HG03025 (cell line): ENCODE results near the gene RAB15.

ENCODE experiments used
- ATAC-seq: cut with Tn5 transposase; IDR thresholded peaks from one replicate; pipeline ENCODE4 v1.9.1; 2021; ENCODE audit warnings: mild to moderate bottlenecking, moderate library complexity; ENCODE audit not compliant: unreplicated experiment, low FRiP score

Gene RAB15

GRCh38 chr14:64939817-64940190, 32.3 kb downstream of the RAB15 start:
- ATAC-seq = no peak

GRCh38 chr14:64938972-64939816, 32.9 kb downstream of the RAB15 start:
- no peak for ATAC-seq

GRCh38 chr14:64937821-64938193, 34.3 kb downstream of the RAB15 start:
- ATAC-seq = no peak

- no peak for ATAC-seq
These were observed 34.8 kb downstream of the RAB15 start for GRCh38 chr14:64937171-64937820.

GRCh38 chr14:64935508-64935907, 36.6 kb downstream of the RAB15 start:
- no peak for ATAC-seq

DNA sequence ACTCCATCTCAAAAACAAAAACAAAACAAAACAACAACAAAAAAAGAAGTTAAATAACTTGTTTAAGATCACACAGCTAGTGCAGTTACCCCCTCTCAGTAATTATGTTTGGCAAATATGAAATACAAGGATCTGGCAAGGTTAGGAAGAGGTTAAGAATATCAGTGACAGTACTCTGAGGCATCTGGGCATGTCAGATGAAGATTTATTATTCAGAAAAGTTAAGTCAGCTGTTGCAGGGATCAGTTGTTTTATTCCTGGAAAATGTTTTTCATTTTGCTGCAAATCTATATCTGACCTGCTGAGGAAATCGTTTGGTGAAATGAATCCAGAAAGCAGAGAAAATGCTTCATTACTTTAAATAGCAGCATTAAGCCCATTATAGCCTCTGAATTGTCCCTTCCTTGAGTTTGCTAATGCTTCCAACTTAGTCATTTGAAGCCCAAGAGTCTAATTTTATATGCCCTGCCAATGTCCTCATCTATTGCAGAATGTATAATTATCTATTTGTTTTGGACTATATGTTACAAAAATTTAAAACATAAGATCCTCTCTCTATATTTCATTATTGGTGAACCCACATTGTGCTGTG, 37.7 kb downstream of the RAB15 start:
- ATAC-seq = no peak

- no peak for ATAC-seq
These were observed 39.9 kb downstream of the RAB15 start for GRCh38 chr14:64932231-64932630.

DNA sequence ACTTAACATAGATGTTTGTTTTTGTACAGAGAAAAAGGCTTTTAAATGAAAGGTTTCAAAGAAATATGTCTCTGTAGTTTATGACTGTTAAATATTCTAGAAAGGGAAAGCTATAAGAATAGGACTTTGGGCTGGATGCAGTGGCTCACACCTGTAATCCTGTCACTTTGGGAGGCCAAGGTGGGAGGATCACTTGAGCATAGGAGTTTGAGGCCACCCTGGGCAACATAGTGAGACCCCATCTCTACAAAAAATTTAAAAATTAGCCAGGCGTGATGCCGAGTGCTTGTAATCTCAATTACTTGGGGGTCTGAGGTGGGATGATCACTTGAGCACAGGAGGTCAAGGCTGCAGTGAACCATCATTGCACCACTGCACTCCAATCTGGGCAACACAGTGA, 41.0 kb downstream of the RAB15 start:
- ATAC-seq = no peak

DNA sequence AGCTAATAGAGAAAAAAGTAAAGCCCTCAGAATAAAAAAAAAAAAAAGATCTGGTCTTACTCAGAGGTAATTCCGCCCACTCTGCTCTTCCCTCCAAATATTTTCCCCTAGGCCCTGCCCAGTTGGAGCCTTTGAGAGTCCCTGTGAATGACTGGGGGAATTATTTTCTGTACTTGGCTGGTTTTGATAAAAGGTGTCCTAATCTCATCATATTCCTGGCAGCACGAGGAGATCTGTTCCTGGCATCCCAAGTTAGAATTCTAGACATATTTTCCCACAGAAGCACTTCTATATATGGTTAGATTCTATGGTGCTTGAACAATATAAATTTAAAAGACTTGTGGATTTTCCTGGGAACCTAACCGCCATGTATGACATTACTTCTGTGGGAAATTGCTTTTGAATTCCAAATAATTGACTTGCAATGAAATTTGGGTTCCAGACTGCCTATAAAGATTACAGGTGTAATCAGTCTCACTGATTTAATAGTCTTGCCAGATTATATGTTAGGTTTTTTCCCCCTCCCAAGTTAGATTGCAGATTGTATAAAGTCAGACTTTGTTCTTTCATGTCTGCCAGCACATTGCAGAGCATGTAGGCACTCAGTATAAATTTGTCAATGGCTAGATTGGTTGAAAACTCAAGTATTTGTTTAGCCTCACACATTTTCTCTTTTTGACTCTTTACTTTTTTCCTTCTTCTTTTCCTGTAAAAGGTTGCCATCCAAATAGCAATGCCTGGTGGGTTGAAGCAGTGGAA, 41.9 kb downstream of the RAB15 start:
- ATAC-seq = no peak

DNA sequence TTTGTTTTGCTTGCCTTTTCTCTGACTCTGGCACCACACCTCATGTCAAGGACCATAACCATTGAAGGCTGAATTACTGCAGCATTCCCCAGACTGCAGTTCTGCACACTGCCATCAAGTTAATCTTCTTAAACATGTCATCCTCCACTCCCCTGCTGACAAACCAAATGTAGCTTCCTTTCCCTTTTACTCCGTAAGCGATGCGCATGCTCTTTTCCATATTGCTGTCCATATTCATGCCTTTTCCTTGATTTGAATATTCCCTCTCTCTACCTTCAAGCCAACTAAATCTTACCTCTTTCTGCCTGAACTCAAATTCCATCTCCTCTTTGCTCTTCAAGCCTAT, 43.1 kb downstream of the RAB15 start:
- ATAC-seq = no peak

- ATAC-seq = peak; percentile 85
These were observed 43.7 kb downstream of the RAB15 start for GRCh38 chr14:64928239-64929013.

DNA sequence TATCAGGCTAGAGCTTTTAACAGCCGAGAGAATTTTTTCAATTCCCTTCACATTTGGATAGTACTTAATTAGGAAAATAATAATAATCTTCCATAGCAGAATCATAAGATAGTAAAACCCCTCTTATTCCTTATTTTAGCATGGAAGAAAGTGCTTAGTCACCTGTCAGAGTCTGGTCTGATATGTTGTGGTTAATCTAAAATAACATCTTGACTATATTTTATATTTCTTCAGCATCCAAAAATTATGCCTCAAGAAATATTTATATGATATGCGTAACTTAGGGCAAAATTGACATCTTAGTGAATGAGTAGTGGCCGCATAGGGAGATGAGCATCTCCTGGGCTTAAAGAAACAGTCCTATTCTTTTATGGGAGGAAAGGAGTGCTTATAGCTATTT, 45.1 kb downstream of the RAB15 start:
- no peak for ATAC-seq

DNA sequence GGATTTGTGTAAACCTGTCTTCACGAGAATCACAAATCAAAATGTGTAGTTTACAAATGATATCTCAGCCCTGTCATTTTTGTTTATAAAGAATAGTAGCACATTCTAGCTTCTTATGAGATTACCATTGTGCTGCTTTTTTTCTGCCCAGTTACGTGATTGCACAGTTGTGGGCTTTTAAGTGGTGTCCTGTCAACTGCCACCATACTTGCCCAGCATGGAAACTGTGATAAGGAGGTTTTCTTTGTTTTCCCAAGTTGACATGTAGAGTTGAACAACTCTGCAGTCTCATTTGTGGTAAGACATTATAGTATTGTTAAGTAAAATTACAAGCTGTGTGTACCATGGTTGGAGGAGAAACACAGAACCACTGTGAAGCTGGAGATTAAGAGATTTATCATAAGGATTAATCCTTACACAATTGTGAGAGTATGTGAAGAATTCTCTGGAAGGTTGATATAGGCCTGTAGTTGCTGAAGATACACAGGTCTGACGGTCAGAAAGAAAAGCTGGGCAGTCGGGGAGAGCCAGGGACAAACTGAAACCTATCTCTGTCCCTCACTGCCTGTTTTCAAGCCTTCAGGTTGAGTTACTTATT, 45.6 kb downstream of the RAB15 start:
- no peak for ATAC-seq

- no peak for ATAC-seq
These were observed 49.1 kb downstream of the RAB15 start for GRCh38 chr14:64923015-64923414.

GRCh38 chr14:64920465-64920864, 51.7 kb downstream of the RAB15 start:
- no peak for ATAC-seq

DNA sequence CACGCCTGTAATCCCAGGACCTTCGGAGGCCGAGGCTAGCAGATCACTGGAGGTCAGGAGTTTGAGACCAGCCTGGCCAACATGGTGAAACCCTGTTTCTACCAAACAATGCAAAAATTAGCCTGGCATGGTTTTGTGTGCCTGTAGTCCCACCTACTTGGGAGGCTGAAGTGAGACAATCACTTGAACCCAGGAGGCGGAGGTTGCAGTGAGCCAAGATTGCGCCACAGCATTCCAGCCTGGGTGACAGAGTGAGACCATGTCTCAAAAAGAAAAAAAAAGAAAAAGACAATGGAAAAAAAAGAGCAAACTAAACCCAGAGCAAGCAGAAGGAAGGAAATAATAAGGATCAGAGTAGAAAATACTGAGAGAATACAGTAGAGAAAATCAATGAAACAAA, 52.5 kb downstream of the RAB15 start:
- ATAC-seq = no peak

- ATAC-seq = no peak
These were observed 52.9 kb downstream of the RAB15 start for GRCh38 chr14:64919215-64919614.

DNA sequence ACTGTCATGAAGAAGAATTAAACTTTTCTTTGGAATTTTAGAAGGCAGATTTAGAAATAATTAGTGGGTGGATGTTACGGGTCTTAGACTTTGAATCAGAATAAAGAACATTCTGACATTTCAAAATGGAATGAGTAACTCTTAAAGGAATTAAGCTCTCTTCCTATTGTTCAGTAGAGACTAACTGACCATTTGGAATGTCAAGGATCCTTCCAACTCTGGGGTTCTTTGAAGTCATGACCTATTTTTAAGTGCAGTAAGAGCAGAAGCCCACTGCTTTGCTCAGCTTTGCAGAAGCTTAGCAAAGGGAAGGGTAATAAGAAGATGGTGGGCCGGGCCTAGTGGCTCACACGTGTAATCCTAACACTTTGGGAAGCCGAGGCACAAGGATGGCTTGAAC, 53.9 kb downstream of the RAB15 start:
- no peak for ATAC-seq

DNA sequence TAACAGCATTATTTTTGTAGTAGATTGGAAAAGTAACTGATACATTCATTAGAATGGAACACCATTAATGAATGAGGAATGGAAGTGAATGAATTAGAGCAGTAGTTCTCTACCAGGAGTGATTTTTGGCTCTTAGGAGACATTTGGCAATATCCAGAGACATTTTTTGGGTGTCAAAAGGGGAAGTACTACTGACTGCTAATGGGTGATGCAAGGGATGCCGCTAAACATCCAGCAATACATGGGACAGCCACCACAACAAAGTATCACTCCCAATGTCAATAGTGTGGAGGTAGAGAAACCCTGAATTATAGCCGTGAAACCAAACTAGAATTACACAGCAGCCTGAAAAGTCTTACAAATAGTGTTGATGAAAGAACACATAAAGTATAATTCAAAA, 56.3 kb downstream of the RAB15 start:
- ATAC-seq = no peak

DNA sequence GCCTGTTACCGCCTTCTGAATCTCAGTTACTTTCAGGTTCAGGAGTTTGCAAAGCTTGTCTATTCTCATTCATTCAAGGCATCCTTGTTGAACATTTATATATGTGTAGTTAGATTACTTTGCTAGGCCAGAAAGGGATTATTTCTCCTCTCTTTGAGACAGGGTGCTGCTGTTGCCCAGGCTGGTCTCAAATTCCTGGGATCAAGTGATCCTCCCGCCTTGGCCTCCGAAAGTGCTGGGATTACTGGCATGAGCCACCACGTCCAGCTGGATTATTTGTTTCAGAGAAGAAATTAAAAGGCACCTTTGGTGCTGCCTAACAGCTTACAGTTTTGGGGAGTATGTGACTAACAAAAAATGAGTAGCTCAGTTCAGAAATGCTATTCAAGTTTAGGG, 57.1 kb downstream of the RAB15 start:
- no peak for ATAC-seq
